Neural crest cell (in vitro differentiated cells): Measurements from ENCODE around the gene C16orf92. TPM values are rescaled to one million over a fixed set of nuclear protein-coding genes. Genes with fewer than 3 reads are reported as not detected.
A peak's percentile ranks its signal among the peaks of the same experiment; 100 is the strongest.
"Not testable (repeated sequence)": the region's sequence is repeated elsewhere in the genome, so short reads cannot be mapped to it uniquely, and the experiment has no call there.

Source experiments
- DNase-seq: peaks from one replicate; pipeline ENCODE4 v3.0.0; 2021; ENCODE audit warnings: low read depth, mixed read lengths, low spot score
- H3K27ac Mint-ChIP-seq: one replicate; pipeline ENCODE4 v1.8.0; 2021; ENCODE audit warnings: mild to moderate bottlenecking, mixed read lengths; ENCODE audit not compliant: unreplicated experiment
- H3K27me3 Mint-ChIP-seq: 2 replicates; pipeline ENCODE4 v1.8.0; 2021; ENCODE audit warnings: low read depth, mild to moderate bottlenecking, mixed read lengths
- H3K36me3 Mint-ChIP-seq: 2 replicates; pipeline ENCODE4 v1.8.0; 2021; ENCODE audit warnings: low read depth, mild to moderate bottlenecking, mixed read lengths
- H3K4me1 Mint-ChIP-seq: 2 replicates; pipeline ENCODE4 v1.8.0; 2021; ENCODE audit warnings: mixed read lengths
- H3K4me3 Mint-ChIP-seq: one replicate; pipeline ENCODE4 v1.8.0; 2021; ENCODE audit warnings: mild to moderate bottlenecking, mixed read lengths
- H3K9me3 Mint-ChIP-seq: 2 replicates; pipeline ENCODE4 v1.8.0; 2021; ENCODE audit warnings: mixed read lengths
- total RNA-seq: library from RNA; stranded (reverse); gene quantifications from 2 replicates; pipeline ENCODE4 v1.2.1, GENCODE V29; 2021
- TF ChIP-seq, protein P1 (sequence below): fragments of 200-600 bp; sonication (generic); conservative IDR thresholded peaks from 2 replicates; pipeline ENCODE4 v1.5.0; 2021; ENCODE audit warnings: antibody characterized with exemption, mild to moderate bottlenecking

The C16orf92 gene
- total RNA-seq, 1 donor from 2014 or later, result not detected

DNA sequence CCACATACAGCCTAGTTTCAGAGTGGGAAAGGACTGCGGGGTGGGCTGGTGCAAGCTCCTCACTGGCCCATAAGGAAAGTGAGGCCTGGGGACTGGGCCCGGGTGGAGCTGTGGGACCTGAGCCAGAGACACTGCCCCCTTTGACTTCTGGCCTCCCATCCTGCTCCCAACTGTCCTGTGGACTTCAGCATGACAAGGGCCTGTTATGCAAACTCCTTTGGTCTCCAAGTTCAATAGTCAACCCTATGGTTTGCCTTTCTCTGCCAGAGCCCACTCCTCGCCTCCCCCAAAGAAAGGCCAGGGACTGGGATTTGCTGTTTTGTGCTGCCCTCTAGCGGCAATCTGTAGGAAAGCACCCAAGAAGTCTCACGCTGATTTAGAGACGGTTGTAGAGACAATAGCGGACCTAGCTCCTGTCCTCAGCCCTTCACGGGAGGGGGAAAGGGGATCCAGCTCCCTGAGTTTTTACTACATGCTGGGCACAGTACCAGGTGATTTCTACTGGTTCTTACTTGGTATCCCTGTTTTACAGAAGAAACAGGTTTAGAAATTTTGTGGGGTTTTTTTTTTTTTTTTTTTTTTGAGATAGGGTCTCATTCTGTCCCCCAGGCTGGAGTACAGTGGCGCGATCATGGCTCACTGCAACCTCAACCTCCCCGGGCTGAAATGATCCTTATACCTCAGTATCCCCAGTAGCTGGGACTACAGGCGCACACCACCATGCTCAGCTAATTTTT is 9.3 kb downstream of the C16orf92 start:
- Mint-ChIP-seq H3K9me3 (no peaks in the 10 kb centered on the region), H3K27me3 (peaks cover 50% of the 10 kb centered on the region), H3K36me3 (no peaks in the 10 kb centered on the region), H3K4me1 (peaks cover 20% of the 10 kb centered on the region), H3K4me3 (peak overlapping the region; percentile 89), H3K27ac (no peak overlapping the region)
- TF ChIP-seq, protein P1, sequence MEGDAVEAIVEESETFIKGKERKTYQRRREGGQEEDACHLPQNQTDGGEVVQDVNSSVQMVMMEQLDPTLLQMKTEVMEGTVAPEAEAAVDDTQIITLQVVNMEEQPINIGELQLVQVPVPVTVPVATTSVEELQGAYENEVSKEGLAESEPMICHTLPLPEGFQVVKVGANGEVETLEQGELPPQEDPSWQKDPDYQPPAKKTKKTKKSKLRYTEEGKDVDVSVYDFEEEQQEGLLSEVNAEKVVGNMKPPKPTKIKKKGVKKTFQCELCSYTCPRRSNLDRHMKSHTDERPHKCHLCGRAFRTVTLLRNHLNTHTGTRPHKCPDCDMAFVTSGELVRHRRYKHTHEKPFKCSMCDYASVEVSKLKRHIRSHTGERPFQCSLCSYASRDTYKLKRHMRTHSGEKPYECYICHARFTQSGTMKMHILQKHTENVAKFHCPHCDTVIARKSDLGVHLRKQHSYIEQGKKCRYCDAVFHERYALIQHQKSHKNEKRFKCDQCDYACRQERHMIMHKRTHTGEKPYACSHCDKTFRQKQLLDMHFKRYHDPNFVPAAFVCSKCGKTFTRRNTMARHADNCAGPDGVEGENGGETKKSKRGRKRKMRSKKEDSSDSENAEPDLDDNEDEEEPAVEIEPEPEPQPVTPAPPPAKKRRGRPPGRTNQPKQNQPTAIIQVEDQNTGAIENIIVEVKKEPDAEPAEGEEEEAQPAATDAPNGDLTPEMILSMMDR, result peak; percentile 87
- DNase-seq, result peak; percentile 77

GRCh38 chr16:30033270-30033669 is 10.3 kb downstream of the C16orf92 start:
- H3K36me3 Mint-ChIP-seq, result no peaks in the 10 kb centered on the region
- DNase-seq, result no peak
- H3K27me3 Mint-ChIP-seq, result peaks cover 44% of the 10 kb centered on the region
- no peak overlapping the region for H3K27ac Mint-ChIP-seq
- H3K9me3 Mint-ChIP-seq, result no peaks in the 10 kb centered on the region
- TF ChIP-seq, protein P1, result no peak
- H3K4me1 Mint-ChIP-seq, result peaks cover 15% of the 10 kb centered on the region
- no peak overlapping the region for H3K4me3 Mint-ChIP-seq

- H3K27me3 Mint-ChIP-seq, result peaks cover 17% of the 10 kb centered on the region
- H3K27ac Mint-ChIP-seq, result no peak overlapping the region
Observed at GRCh38 chr16:30040221-30040620, 17.2 kb downstream of the C16orf92 start.

DNA sequence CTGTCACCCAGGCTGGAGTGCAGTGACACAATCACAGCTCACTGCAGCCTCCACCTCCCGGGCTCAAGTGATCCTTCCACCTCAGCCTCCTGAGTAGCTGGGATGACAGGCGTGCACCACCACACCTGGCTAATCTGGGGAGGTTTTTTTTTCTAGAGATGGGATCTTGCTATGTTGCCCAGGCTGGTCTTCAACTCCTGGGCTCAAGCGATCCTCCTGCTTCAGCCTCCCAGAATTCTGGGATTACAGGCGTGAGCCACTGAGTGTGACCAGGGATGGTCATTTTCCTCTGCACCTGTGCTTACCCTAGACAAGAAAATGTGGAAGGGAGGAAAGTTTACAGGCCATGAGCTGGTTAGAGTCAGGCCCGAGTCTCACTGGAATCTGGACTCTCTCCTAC is 17.7 kb downstream of the C16orf92 start:
- DNase-seq, H3K4me1 Mint-ChIP-seq, H3K27ac Mint-ChIP-seq, H3K9me3 Mint-ChIP-seq, H3K36me3 Mint-ChIP-seq, H3K4me3 Mint-ChIP-seq: not testable (repeated sequence)
- H3K27me3 Mint-ChIP-seq, result peaks cover 13% of the 10 kb centered on the region

More at GRCh38 chr16:30040221-30040620, 17.2 kb downstream of the C16orf92 start:
- Mint-ChIP-seq H3K36me3 (no peaks in the 10 kb centered on the region), H3K4me3 (no peak overlapping the region), H3K4me1 (no peaks in the 10 kb centered on the region), H3K9me3 (no peaks in the 10 kb centered on the region)
- DNase-seq, result no peak
- TF ChIP-seq, protein P1, result no peak

DNA sequence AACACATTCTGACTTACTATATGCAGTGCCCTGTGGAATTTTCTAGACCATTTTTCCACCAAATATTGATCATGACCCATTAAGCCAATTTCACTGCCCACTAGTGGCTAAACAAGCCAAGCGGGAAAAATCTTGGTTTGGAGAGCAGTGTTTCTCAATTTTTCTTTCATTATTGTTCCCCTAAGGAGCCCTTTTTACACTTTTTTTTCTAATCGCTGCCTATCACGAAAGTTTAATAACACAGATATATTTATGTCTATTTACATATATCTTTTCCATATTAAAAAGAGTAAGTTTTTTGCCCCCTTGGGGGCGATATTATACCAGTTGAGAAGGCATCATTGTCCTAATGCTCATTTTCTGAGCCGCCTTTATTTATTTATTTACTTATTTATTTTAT is 18.8 kb downstream of the C16orf92 start:
- Mint-ChIP-seq H3K27ac (no peak overlapping the region), H3K9me3 (no peaks in the 10 kb centered on the region), H3K4me3 (no peak overlapping the region), H3K27me3 (peaks cover 8% of the 10 kb centered on the region), H3K4me1 (no peaks in the 10 kb centered on the region), H3K36me3 (no peaks in the 10 kb centered on the region)
- no peak for DNase-seq
- TF ChIP-seq, protein P1, result peak; percentile 66

- DNase-seq, result no peak
- Mint-ChIP-seq H3K27me3 (no peaks in the 10 kb centered on the region), H3K9me3 (no peaks in the 10 kb centered on the region), H3K4me1 (peaks cover 11% of the 10 kb centered on the region), H3K27ac (no peak overlapping the region), H3K4me3 (no peak overlapping the region), H3K36me3 (no peaks in the 10 kb centered on the region)
- TF ChIP-seq, protein P1, result no peak
Observed at GRCh38 chr16:30046178-30046577, 23.2 kb downstream of the C16orf92 start.
